Thyroid gland (tissue), 4 donors: ENCODE data around the gene SEPTIN14.
"Not testable (repeated sequence)": the region's sequence is repeated elsewhere in the genome, so short reads cannot be mapped to it uniquely, and the experiment has no call there.

Source experiments
- POLR2A ChIP-seq, 2 donors: fragments of 450-650 bp; IDR thresholded peaks; one replicate each; pipeline ENCODE4 v1.6.1; 2017; ENCODE audit warnings: antibody characterized with exemption in 2 of 2, mild to moderate bottlenecking in 2 of 2, moderate library complexity in 1 of 2
- TF ChIP-seq, protein P1 (sequence below), 6 experiments: fragments of 200-600 bp in 3 of 6; fragments of 450-650 bp in 3 of 6; sonication (generic) in 3 of 6; IDR thresholded peaks; one replicate each; pipeline ENCODE4 v1.5.1; 2016 to 2019; ENCODE audit warnings: antibody characterized with exemption in 6 of 6, mild to moderate bottlenecking in 2 of 6, inconsistent platforms in 1 of 6, moderate library complexity in 1 of 6

DNA sequence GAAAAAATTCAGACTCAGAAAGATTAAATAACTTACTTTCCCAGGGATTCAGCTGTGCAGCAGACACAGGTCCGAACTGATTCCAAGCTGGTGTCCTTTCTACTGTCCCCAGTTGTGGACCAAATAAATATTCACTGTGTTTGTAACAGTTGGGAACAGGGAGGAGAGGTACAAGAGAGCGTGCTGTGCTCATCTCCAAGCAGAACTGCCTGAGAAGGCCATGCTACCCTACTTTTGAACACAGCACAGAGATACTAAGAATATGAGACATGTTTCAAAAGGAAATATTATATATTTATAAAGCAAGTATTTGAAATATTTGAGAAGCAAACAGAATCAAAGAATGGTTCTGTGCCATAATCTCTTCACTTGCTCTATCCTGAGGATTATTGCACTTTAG lies at the start of gene SEPTIN14:
- TF ChIP-seq, protein P1, sequence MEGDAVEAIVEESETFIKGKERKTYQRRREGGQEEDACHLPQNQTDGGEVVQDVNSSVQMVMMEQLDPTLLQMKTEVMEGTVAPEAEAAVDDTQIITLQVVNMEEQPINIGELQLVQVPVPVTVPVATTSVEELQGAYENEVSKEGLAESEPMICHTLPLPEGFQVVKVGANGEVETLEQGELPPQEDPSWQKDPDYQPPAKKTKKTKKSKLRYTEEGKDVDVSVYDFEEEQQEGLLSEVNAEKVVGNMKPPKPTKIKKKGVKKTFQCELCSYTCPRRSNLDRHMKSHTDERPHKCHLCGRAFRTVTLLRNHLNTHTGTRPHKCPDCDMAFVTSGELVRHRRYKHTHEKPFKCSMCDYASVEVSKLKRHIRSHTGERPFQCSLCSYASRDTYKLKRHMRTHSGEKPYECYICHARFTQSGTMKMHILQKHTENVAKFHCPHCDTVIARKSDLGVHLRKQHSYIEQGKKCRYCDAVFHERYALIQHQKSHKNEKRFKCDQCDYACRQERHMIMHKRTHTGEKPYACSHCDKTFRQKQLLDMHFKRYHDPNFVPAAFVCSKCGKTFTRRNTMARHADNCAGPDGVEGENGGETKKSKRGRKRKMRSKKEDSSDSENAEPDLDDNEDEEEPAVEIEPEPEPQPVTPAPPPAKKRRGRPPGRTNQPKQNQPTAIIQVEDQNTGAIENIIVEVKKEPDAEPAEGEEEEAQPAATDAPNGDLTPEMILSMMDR (IDR thresholded peaks at IDR 0.05) = not testable (repeated sequence)
- not testable (repeated sequence) for TF ChIP-seq POLR2A (IDR thresholded peaks at IDR 0.05)
